GM03348 (cell line): ENCODE measurements around the gene MPP2.
"Not testable (repeated sequence)": the region's sequence is repeated elsewhere in the genome, so short reads cannot be mapped to it uniquely, and the experiment has no call there.

Experiments used
- DNase-seq: peaks from one replicate; pipeline ENCODE4 v3.0.0; 2012; ENCODE audit warnings: low spot score

The MPP2 gene

DNA sequence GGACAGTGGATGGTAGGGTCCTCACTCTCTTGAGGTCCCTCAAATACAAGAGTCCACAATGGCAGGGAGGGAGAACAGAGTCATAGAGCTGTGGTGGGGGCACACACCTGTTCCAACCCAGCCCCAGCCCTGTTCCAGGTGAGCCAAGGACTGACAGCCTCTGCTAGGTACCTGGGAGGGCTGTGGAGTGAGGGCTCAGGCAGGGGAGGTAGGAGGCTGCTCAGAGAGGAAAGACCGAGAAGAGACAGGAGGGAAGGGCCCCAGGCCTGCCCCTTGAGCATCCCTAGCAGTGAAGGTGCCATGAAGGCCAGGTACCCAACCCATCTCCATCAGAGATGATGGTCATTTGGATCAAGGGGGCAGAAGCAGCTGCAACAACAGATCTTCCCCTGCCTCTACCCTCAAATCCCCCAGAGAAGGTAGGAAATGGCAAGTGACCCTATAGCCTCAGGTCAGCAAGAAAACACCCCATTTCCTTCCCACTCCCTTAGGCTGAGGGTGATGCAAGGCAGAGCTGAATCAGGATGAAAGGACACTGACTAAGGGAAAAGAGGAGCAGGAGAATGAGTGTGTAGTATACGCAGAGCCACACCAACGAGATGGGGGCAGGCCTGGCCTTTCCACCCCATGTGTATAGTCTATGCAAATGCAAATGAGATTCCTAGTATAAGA, 31.7 kb downstream of the MPP2 start:
- no peak for DNase-seq

DNA sequence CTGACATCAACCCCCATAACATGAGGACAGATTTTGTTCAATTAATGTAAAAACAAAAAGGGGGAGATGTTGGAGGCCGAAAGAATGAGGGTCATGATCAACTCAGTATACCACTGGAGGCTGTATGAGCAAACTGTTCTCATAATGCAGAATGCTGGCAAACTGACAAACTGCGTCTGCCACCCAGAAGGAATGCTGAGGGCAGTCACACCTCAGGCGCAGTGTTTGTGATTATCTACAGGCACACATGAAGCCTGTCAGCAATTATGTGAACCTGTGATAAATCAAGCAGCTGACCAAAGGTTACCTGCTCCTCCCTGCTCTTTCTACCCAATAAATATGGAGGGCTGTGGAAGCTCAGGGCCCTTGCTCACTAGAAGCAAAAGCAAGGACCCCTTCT, 33.0 kb downstream of the MPP2 start:
- no peak for DNase-seq

DNA sequence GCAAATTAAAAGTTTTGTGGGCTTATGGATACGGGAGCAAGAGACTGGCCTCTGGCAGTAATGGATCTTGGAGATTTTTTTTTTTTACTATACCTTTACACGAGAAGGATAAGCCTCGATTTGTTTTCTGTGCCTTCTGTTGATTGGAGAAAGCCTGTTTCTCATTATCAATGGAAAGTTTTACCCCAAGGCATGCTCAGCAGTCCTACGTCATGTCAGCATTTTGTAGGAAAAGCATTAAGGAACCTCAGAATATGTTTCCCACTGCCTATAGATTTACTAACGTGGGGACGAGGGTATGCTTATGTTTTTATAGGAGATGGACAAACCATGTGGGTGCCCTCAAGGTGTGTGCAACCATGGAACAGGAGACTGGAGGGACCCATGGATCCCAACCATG, 33.5 kb downstream of the MPP2 start:
- no peak for DNase-seq

DNA sequence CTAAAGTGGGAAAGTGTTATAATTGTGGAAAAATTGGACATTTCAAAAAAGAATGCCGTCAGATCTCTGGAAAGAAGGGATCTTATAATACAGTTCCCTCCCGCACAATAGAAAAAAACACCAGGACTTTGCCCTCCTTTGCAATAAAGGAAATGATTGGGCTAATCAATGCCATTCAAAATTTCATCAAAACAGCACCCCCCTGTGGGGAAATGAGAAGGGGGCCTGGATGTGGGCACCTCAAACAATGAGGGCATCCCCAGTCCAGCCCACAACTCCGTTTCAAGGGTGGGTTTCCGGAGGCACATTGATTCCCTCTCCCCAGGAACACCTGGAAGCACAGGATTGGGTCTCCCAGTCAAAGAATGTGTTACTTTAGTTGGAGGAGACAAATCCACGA, 34.2 kb downstream of the MPP2 start:
- DNase-seq, result no peak

DNA sequence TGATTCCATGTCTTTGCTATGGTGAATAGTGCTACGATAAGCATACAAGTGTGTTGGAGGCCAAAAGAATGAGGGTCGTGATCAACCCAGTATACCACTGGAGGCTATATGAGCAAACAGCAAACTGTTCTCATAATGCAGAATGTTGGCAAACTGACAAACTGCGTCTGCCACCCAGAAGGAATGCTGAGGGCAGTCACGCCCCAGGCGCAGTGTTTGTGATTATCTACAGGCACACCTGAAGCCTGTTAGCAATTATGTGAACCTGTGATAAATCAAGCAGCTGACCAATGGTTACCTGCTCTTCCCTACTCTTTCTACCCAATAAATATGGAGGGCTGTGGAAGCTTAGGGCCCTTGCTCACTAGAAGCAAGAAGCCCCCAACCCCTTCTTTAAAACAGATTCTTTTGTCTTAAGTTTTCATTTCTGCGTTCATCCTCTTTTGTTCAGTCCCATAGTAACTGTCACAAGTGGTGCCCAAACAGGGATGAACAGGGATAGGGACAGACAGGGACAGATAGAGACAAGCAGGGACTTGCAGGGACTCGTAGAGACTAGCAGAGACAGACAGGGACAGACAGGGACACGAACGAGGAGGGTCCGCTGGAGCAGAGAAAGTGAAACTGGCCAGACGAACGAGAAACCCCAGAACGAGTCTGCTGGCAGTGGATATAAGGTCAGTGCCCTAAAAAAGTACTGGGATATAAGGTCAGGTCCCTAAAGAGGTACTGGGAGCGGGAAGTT, 35.2 kb downstream of the MPP2 start:
- no peak for DNase-seq

DNA sequence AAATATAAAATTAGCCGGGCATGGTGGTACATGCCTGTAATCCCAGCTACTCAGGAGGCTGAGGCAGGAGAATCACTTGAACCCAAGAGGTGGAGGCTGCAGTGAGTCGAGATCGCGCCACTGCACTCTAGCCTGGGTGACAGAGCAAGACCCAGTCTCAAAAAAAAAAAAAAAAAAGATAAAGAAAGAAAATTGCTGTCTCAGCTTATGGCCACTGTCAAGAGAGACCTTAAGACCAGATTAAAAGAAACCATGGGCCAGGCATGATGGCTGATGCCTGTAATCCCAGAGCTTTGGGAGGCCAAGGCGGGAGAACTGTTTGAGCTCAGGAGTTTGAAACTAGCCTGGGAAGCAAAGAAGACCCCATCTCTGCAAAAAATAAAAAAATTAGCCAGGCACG, 38.3 kb downstream of the MPP2 start:
- not testable (repeated sequence) for DNase-seq

DNA sequence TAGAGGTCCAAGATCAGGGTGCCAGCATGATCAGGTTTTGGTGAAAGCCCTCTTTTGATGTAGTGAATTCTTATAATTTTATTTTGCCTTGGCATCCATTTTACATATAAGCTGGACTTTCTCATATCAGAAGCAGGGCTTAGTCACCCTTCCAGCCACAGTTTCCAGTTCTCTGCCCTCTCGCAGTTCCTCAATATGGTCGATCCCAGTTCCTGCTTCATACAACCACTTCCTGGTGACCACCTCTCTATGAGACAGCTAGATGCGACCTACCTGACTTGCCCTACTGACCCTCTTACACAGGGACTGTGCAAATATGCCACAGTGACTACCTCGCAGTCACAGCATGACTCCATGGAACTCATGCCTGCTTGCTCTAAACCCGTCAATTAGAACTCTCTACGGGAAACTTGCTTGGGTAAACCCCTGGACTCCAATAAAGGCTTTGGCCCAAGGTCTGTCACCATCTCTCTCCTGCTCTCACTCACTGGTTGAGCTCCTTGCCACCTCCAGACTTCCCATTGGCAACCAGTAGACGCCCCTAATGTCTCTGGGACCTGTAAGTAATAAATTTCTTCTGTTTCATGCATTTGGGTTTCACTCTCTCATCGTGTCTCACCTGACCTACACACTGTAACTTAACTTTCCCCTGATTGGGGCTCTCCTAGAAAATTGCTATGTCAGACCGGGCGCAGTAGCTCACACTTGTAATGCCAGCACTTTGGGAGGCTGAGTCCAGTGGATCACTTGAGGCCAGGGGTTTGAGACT, 38.9 kb downstream of the MPP2 start:
- no peak for DNase-seq

DNA sequence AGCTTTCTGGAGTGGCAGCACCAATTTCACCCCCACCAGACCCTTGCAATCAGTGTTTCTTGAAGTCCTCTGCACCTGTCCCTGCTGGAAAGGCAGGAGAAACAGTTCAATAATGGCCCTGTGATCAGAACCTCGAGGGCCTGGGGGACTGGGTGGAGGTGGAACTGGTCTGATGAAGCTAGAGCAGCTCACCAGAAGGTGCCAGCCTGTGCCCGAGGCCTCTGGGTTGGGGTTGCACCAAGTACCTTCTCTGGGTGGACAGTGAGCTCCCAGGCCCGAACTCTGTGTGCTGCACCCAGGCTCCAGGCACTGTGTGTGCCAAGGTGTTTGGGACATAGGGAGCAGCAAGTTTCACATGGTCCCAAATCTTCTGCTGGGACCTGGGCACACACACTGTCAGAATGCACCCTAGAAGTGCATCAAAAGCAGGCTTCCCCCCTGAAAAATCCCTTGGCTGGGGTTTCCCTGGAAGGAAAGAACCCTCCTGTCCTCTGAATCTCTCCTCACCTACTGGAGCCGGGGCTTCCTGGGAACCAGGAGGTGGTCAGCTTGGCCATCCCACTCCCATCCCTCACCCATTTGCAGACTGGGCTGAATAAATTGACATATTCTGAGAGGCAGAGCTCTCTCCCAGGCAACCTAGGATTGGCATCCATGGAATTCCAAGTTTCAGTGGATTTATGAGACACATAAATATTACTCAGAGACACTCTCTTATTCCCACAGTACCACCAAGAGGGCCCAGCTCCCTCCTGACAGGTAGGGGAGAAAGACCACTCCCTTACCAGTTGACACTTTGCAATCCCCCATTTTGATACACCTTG, 43.0 kb downstream of the MPP2 start:
- DNase-seq, result no peak

DNA sequence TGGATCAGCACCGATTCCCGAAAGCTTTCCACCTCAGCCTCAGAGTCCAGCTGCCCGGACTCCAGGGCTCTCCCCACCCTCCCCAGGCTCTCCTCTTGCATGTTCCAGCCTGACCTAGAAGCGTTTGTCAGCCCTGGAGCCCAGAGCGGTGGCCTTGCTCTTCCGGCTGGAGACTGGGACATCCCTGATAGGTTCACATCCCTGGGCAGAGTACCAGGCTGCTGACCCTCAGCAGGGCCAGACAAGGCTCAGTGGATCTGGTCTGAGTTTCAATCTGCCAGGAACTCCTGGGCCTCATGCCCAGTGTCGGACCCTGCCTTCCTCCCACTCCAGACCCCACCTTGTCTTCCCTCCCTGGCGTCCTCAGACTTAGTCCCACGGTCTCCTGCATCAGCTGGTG, 45.4 kb downstream of the MPP2 start:
- no peak for DNase-seq

DNA sequence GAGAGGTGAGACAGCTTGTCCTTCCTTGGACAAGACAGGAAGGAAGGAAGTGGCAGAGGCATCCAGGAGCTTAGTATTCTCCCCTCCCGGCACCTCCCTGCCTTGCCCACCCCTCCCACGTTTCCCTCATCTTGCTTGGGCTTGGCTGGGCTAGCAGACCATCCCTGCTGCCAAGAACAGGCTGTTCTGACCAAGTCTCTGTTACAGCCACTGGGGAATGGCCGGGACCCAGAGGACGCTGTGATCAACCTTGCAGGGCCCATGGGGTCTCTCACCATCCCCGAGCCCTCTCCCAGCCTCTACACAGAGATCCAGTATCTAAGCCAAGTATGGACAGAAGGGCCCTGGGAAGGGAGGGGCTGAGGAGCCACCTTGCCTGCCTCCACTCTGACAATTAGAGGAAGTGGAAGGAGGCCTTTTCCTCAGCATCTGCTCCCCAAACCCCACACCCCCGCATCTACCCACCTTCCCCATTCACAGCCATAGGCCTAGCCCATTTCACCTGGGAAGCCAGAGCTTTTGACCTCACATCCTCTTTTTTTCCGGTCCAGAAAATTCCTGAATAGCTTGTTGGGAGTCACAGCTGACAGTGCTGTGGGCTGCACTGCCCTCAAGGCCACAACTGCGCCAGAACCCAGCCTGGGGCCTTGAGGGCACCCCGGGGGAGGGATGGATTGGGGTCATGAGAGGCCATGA, 46.3 kb downstream of the MPP2 start:
- DNase-seq, result no peak

DNA sequence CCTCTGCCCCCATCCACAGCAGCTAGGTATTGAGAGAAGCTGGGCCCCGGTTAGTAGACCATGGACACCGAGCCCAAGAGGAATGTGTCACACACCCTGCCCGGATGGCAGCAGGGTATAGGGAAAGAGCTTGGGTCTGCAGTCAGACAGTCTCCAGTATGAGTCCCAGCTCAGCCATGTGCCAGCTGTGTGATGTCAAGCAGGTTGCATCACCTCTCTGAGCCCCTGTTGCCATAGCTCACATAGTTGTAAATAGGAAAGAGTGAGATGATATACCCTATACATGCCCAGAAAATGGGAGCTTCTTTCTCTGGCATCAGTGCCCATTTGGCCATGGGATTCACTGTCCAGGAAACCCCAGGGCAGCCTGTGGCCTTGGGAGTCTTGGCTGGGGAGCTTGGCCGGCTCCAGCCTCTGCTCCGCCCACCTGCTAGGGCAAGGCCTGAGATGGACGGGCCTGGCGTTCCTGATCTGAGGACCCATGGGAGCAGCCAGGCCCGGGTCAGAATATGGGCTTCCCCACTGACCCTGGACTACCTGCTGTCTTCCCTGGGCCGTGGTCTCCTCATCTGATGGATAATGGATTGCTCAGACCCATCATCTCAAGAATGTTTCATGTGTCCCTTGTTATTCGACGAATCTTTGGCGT, 47.1 kb downstream of the MPP2 start:
- no peak for DNase-seq

DNA sequence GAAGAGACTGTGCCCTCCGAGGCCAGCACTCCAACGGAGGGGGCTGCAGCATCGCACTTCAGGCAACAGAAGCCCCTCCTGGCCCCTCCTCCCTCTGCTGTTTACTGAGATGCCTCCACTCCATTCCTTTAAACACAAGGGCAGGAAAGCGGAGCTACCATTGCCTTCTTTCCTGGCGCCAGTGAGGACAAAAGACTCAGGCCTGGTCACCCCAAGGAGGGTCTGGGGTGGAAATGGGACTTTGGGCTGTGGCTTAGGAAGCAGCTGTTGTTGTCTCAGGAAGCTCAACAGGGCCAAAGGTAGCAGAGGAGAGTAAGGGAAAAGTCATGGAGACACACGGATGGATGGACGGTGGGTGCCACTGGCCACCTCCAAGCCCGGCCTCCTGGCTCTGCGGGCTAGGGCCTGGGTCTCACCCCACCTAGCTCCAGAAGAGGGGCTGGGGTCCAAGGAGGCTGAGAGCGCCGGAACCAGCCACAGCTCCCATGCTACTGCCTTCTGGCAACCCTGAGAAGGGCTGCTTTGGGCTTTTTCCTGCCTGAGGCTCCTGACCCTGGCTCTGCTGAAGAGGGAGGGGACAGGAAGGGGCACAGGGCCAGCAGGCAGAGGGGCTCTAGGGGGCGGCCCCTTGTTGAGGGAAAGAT, 49.3 kb downstream of the MPP2 start:
- DNase-seq, result no peak

DNA sequence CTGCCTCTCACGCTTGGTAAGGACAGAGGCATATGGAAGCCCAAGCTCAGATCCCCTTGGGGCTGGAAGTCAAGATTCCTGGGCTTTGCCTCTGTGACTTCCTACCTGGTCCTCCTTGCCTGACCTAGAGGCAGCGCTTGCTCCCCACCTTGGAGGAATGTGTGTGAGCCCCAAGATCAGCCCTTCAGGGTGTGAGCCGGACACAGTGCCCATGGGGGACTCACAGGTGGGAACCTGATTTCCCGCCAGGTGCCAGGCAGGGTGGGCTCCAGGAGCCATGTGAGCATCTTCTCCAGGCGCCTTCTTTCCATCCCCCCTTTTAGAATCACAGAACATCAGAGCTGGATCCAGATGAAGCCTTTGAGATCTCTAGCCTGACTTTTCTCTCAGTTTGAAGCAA, 50.2 kb downstream of the MPP2 start:
- no peak for DNase-seq

DNA sequence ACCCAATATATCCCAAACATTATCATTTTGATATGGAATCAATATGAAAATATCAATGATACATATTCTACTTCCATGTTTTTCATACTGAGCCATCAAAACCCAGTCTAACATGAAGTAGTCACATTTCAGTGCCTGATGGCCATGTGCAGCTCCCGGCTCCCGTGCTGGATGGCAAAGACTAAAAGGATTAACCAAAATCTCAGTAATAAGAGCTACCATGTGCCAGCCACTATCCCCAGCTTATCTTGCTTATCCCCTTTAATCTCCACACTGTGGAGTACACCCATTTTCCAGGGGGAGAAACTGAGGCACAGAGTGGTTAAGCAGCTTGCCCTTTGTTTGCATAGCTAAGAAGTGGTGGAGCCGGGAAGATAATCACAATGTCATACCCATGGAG, 51.2 kb downstream of the MPP2 start:
- no peak for DNase-seq

DNA sequence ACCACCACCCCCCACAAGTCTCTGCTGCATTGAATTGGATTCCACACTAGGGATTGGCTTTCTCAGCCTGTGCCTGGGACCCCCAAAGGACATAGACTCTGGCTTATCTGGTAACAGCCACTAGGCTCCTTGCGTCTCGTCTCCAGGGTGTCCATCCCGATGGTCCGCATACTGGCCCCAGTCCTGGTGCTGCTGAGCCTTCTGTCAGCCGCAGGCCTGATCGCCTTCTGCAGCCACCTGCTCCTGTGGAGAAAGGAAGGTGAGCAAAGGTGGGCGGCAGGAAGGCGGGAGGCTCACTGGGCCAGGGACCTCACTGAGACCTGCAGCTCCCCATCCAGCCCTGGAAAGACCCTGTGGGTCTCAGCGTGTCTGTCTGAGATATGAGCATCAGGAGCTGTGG, 52.3 kb downstream of the MPP2 start:
- no peak for DNase-seq

DNA sequence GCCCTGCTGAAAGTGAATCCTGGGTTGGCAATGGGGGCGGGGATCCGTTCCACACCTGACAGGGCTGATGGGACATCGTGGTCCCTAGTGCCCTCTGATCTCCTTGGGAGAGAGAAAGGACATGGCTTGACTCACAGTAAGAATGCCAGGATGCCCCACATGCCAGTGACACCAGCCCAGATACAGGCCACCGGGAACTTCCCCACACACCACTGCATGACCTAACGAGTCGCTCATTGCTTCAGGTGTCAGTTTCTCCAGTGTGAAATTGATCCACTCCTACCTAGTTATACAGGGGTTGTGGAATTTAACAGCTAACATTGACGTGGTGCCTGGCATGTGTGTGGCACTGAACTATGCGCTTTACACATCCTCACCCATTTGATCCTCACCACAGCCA, 52.8 kb downstream of the MPP2 start:
- DNase-seq, result no peak

DNA sequence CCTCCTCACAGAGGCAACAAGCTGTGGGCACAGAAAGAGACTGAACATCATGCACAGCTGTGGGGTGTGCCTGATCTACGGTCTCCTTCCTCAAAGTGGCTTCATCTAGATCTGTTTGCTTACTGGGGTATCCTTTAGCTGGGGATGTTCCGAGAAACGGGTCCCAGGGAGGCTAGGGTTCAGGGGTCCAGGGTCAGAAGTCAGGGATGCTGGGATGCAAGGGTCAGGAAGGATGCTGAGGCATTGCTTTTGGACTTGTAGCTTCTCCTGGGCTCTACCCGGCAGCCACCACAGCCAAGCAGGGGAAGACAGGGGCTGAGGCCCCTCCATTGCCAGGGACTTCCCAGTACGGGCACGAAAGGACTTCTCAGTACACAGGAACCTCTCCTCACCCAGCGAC, 53.8 kb downstream of the MPP2 start:
- no peak for DNase-seq

DNA sequence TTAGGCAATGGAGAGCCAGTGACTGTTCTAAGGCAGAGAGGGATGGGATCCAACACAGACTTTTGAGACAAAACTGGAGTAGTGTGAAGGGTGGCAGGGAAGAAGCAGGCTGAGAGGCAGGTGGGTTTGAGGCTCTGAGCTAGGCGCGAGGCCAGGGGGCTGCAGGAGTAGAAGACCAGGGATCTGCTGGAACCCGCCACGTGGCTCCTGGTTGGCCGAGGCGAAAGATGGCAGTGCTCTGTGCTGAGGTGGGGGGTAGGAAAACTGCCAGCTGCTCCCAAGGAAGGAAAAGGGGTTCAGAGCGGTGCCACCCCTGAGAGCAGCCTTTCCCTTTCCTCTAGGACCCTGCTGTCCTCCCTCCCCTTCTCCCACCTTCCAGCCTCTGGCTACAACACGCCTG, 54.8 kb downstream of the MPP2 start:
- no peak for DNase-seq

DNA sequence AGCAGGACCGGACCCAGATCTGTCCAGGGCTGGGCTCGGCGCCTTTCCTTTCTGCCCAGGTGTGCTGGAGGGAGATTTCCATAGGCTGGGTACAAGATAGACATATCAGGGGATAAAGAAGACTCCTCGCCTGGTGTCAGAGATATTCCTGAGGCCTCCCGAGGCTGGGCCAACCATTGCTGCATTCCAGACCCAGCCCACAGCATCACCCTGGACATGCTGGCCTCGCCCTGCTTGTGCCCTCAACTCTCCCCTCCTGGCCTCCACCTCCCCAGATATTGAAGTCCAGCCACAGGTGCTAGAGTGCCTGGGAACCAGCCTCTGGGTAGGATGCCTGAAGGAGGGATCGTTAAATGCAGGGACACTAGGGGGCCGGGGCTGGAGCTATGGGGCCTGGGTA, 58.2 kb downstream of the MPP2 start:
- no peak for DNase-seq

DNA sequence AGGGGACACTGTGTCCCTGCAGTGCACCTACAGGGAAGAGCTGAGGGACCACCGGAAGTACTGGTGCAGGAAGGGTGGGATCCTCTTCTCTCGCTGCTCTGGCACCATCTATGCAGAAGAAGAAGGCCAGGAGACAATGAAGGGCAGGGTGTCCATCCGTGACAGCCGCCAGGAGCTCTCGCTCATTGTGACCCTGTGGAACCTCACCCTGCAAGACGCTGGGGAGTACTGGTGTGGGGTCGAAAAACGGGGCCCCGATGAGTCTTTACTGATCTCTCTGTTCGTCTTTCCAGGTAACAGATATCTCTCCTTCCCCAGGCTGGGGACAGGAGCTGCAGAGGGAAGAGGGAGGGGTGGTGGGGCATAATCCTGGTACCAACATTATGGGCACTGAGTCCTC, 58.7 kb downstream of the MPP2 start:
- no peak for DNase-seq

DNA sequence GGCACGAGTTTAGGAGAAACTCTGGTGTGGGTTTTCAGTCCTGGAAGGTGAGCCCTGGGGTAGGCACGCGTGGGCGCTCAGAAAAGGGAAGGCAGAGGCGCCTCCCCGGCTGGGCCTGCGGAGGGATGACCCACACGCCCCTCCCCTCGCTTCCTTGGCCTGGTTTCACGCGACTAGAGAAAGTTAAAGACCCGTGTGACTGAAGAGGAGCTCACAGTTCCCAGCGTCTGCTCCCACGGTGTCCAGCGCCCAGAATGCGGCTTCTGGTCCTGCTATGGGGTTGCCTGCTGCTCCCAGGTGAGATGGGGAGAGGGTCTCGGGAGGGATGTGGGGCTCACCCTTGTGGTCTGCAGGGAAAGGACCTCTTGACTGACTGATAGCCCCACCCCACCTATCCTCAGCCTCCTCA, 60.4 kb downstream of the MPP2 start, which contains the start of gene CD300LG:
Gene CD300LG (plus strand): TSS at position 214 of the 409 bp plus-strand sequence. CDS start 41 bp downstream, at position 255.
- no peak for DNase-seq
